ENCODE measurements around the gene DCP1B. TPM values are rescaled to one million over a fixed set of nuclear protein-coding genes. Genes with fewer than 3 reads are reported as not detected.

The DCP1B gene
- total RNA-seq, 3 donors from 2014 or later = 12.2 to 20.8 (median 18.0) TPM

DNA sequence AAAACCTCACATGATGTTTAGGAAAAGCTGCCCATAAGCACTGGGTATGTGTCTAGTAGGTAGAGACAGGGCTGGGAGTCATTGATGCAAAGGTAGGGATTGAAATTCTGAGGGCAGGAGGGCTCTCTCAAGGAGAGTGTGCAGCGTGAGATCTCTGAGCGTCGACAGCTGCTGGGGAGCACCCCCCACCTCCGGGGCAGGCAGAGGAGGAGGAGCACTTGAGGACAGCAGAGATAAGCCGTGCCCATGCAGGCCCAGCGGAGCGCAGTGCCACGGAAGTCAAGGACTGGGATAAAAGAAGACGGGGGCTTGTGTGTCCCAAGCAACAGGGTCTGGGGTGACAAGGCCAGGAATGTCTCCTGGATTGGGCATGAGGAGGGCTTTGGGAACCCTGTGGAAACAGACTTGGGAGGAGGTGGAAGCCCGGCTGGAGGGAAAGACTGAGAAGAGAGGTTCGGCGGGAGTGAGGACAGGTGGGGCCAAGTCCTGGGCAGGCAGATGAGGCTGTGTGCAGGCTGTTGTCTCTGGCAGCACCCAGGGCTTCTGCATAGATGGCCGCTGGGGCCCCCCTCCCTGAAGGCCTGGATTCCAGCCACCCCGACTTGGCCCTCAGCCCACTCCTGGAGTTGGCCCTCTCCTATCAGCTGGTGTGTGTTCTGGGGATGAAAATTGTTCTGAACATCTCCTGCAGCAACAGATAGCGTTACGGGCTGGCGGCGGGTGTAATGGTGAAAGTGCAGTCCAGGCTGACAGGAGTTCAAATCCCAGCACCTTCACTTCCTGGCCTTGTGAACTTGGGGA, 87.7 kb downstream of the DCP1B start:
- no peaks in the 10 kb centered on the region for H3K4me1 ChIP-seq
- intact Hi-C loops (cut with DNase I; ENCODE audit: low total_unique reads) = loop anchor here (5.0 kb wide), 1 partner anchor 724 kb away; no protein-coding TSS in a partner anchor
- H3K27ac ChIP-seq = no peak overlapping the region
- TF ChIP-seq POLR2AphosphoS5 (IDR thresholded peaks at IDR 0.05) (no peak), POLR2A (IDR thresholded peaks at IDR 0.05) (no peak)
- TF ChIP-seq, protein P1, sequence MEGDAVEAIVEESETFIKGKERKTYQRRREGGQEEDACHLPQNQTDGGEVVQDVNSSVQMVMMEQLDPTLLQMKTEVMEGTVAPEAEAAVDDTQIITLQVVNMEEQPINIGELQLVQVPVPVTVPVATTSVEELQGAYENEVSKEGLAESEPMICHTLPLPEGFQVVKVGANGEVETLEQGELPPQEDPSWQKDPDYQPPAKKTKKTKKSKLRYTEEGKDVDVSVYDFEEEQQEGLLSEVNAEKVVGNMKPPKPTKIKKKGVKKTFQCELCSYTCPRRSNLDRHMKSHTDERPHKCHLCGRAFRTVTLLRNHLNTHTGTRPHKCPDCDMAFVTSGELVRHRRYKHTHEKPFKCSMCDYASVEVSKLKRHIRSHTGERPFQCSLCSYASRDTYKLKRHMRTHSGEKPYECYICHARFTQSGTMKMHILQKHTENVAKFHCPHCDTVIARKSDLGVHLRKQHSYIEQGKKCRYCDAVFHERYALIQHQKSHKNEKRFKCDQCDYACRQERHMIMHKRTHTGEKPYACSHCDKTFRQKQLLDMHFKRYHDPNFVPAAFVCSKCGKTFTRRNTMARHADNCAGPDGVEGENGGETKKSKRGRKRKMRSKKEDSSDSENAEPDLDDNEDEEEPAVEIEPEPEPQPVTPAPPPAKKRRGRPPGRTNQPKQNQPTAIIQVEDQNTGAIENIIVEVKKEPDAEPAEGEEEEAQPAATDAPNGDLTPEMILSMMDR (IDR thresholded peaks at IDR 0.05) = no peak
- DNase-seq (ENCODE audit: low spot score in 2 of 2) = peak in 1 of 2 donors; percentile 7
- H3K27me3 ChIP-seq = no peaks in the 10 kb centered on the region
- H3K4me3 ChIP-seq = no peak overlapping the region
- H3K36me3 ChIP-seq = no peaks in the 10 kb centered on the region
- no peaks in the 10 kb centered on the region for H3K9me3 ChIP-seq

- intact Hi-C loops (cut with DNase I; ENCODE audit: low total_unique reads) = loop anchor here (5.0 kb wide), 1 partner anchor 723 kb away; no protein-coding TSS in a partner anchor
- no peak overlapping the region for H3K27ac ChIP-seq
- no peaks in the 10 kb centered on the region for H3K36me3 ChIP-seq
- DNase-seq (ENCODE audit: low spot score in 2 of 2) = peak; percentile 9 to 25
- H3K4me1 ChIP-seq = no peaks in the 10 kb centered on the region
- no peak for TF ChIP-seq POLR2AphosphoS5 (IDR thresholded peaks at IDR 0.05)
- TF ChIP-seq POLR2A (IDR thresholded peaks at IDR 0.05) = no peak
- TF ChIP-seq, protein P1 (IDR thresholded peaks at IDR 0.05) = no peak
- H3K4me3 ChIP-seq = no peak overlapping the region
- no peaks in the 10 kb centered on the region for H3K27me3 ChIP-seq
- no peaks in the 10 kb centered on the region for H3K9me3 ChIP-seq
These were observed 88.9 kb downstream of the DCP1B start for GRCh38 chr12:1915082-1915968.

DNA sequence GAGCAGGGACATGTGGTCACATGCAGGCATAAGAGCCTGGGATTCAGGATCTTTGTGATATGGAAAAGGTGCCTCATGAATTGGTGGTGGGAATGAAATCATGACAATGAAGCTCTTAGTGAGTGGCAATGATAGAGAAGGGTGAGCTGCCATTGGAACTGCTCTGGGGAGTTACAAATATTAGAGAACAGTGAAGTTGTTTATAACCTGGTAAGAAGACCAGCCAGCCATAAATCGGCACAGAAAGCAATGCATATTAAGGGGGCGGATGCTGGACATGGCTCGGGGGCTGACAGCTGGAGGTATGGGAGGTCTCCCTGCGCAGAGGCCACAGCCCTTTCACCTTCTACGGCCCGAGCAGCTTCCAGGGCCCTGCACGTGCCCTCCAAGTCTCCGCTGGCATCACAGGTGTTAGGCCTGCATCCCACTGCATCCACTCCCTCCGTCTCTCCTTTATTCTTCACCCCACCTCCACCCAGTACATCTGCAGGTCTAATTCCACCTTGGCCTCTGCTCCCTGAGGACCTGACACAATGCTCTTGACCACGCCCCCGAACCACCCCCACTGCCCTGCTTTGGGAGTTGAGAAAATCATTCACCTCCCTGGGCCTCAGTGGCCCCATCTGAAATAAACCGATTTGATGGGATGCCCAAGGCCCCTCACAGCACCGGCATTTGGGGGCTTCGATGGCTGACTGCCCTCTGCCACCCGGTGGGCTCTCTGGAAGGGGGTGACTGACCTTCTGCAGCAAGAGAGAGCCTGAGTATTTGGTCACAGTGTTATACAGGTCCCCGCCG, 89.9 kb downstream of the DCP1B start:
- Histone ChIP-seq H3K27me3 (peaks cover 0 to 7% of the 10 kb centered on the region in 2 donors), H3K36me3 (no peaks in the 10 kb centered on the region), H3K27ac (no peak overlapping the region), H3K4me1 (no peaks in the 10 kb centered on the region), H3K9me3 (no peaks in the 10 kb centered on the region), H3K4me3 (no peak overlapping the region)
- intact Hi-C loops (cut with DNase I; ENCODE audit: low total_unique reads) = no loop called here
- no peak for TF ChIP-seq POLR2AphosphoS5 (IDR thresholded peaks at IDR 0.05)
- TF ChIP-seq POLR2A (IDR thresholded peaks at IDR 0.05) = no peak
- TF ChIP-seq, protein P1 (IDR thresholded peaks at IDR 0.05) = no peak
- DNase-seq (ENCODE audit: low spot score in 2 of 2) = peak; percentile 5 to 33

- intact Hi-C loops (cut with DNase I; ENCODE audit: low total_unique reads) = no loop called here
These were observed 90.7 kb downstream of the DCP1B start for GRCh38 chr12:1913377-1914113.

More at GRCh38 chr12:1913377-1914113, 90.7 kb downstream of the DCP1B start:
- no peaks in the 10 kb centered on the region for H3K36me3 ChIP-seq
- no peaks in the 10 kb centered on the region for H3K4me1 ChIP-seq
- no peak overlapping the region for H3K4me3 ChIP-seq
- TF ChIP-seq, protein P1 (IDR thresholded peaks at IDR 0.05) = no peak
- no peak for TF ChIP-seq POLR2A (IDR thresholded peaks at IDR 0.05)
- no peak for TF ChIP-seq POLR2AphosphoS5 (IDR thresholded peaks at IDR 0.05)
- peak; percentile 13 to 37 for DNase-seq (ENCODE audit: low spot score in 2 of 2)
- no peaks in the 10 kb centered on the region for H3K9me3 ChIP-seq
- no peak overlapping the region for H3K27ac ChIP-seq
- peaks cover 0 to 8% of the 10 kb centered on the region in 2 donors for H3K27me3 ChIP-seq

All from breast epithelium (tissue), 4 donors.